ENCODE measurements around the gene INTS14. TPM values are rescaled to one million over a fixed set of nuclear protein-coding genes. Genes with fewer than 3 reads are reported as not detected.
"Not testable (repeated sequence)": the region's sequence is repeated elsewhere in the genome, so short reads cannot be mapped to it uniquely, and the experiment has no call there.

INTS14 gene
- total RNA-seq, 1 donor from 2014 or later, result 24.4 TPM

GRCh38 chr15:65551183-65551582 is 59.7 kb downstream of the INTS14 start:
- no peak overlapping the region for H3K4me3 ChIP-seq (ENCODE audit: insufficient read depth, low read depth, low read length)
- Mint-ChIP-seq H3K36me3 (ENCODE audit: low read depth, unreplicated experiment) (peaks cover 17% of the 10 kb centered on the region), H3K27me3 (ENCODE audit: low read depth, unreplicated experiment) (no peaks in the 10 kb centered on the region), H3K4me1 (ENCODE audit: low read depth, unreplicated experiment) (peaks cover 15% of the 10 kb centered on the region), H3K9me3 (ENCODE audit: unreplicated experiment) (no peaks in the 10 kb centered on the region), H3K27ac (ENCODE audit: unreplicated experiment) (peak overlapping the region; percentile 1), H3K4me3 (ENCODE audit: unreplicated experiment) (peak overlapping the region; percentile 5)
- peaks cover 7% of the 10 kb centered on the region for H3K4me1 ChIP-seq (ENCODE audit: insufficient read depth, low read length)
- H3K27me3 ChIP-seq (ENCODE audit: insufficient read depth, low read length), result no peaks in the 10 kb centered on the region
- peaks cover 51% of the 10 kb centered on the region for H3K79me2 ChIP-seq (ENCODE audit: insufficient read depth, low read length)
- no peaks in the 10 kb centered on the region for H3K9me3 ChIP-seq (ENCODE audit: insufficient read depth, low read depth, low read length)
- peaks cover 62% of the 10 kb centered on the region for H4K20me1 ChIP-seq (ENCODE audit: insufficient read depth, low read length)
- H3K4me2 ChIP-seq (ENCODE audit: low read length), result peak overlapping the region; percentile 47
- H3K27ac ChIP-seq (ENCODE audit: low read depth, low read length), result no peak overlapping the region
- FAIRE-seq (no peak), DNase-seq (ENCODE audit: low read depth) (no peak)
- H3K9ac ChIP-seq (ENCODE audit: low read length), result no peak overlapping the region
- TF ChIP-seq CTCF (IDR thresholded peaks at IDR 0.05; ENCODE audit: insufficient read depth, low read depth, low read length) (no peak), EZH2 (IDR thresholded peaks at IDR 0.05; ENCODE audit: insufficient read depth, low read length) (no peak)
- H3K36me3 ChIP-seq (ENCODE audit: insufficient read depth, low read length), result no peaks in the 10 kb centered on the region
- H2AFZ ChIP-seq (ENCODE audit: low read depth, low read length), result no peak overlapping the region

GRCh38 chr15:65550681-65551098 is 60.2 kb downstream of the INTS14 start:
- Mint-ChIP-seq H3K36me3 (ENCODE audit: low read depth, unreplicated experiment) (peaks cover 15% of the 10 kb centered on the region), H3K27ac (ENCODE audit: unreplicated experiment) (peak overlapping the region; percentile 75), H3K4me1 (ENCODE audit: low read depth, unreplicated experiment) (peaks cover 15% of the 10 kb centered on the region), H3K4me3 (ENCODE audit: unreplicated experiment) (peak overlapping the region; percentile 5), H3K9me3 (ENCODE audit: unreplicated experiment) (no peaks in the 10 kb centered on the region), H3K27me3 (ENCODE audit: low read depth, unreplicated experiment) (no peaks in the 10 kb centered on the region)
- H3K27ac ChIP-seq (ENCODE audit: low read depth, low read length), result no peak overlapping the region
- no peaks in the 10 kb centered on the region for H3K36me3 ChIP-seq (ENCODE audit: insufficient read depth, low read length)
- H3K9ac ChIP-seq (ENCODE audit: low read length), result no peak overlapping the region
- peak overlapping the region; percentile 47 for H3K4me2 ChIP-seq (ENCODE audit: low read length)
- no peaks in the 10 kb centered on the region for H3K27me3 ChIP-seq (ENCODE audit: insufficient read depth, low read length)
- peaks cover 67% of the 10 kb centered on the region for H4K20me1 ChIP-seq (ENCODE audit: insufficient read depth, low read length)
- no peak overlapping the region for H2AFZ ChIP-seq (ENCODE audit: low read depth, low read length)
- peaks cover 56% of the 10 kb centered on the region for H3K79me2 ChIP-seq (ENCODE audit: insufficient read depth, low read length)
- peaks cover 7% of the 10 kb centered on the region for H3K4me1 ChIP-seq (ENCODE audit: insufficient read depth, low read length)
- TF ChIP-seq EZH2 (IDR thresholded peaks at IDR 0.05; ENCODE audit: insufficient read depth, low read length), result no peak
- TF ChIP-seq CTCF (IDR thresholded peaks at IDR 0.05; ENCODE audit: insufficient read depth, low read depth, low read length), result no peak
- H3K9me3 ChIP-seq (ENCODE audit: insufficient read depth, low read depth, low read length), result no peaks in the 10 kb centered on the region
- FAIRE-seq, result no peak
- DNase-seq (ENCODE audit: low read depth), result peak; percentile 80
- no peak overlapping the region for H3K4me3 ChIP-seq (ENCODE audit: insufficient read depth, low read depth, low read length)

- not testable (repeated sequence) for H3K27me3 Mint-ChIP-seq (ENCODE audit: low read depth, unreplicated experiment); H3K4me1 ChIP-seq (ENCODE audit: insufficient read depth, low read length); FAIRE-seq; H3K27ac ChIP-seq (ENCODE audit: low read depth, low read length); H3K9ac ChIP-seq (ENCODE audit: low read length); H3K36me3 Mint-ChIP-seq (ENCODE audit: low read depth, unreplicated experiment); H3K27ac Mint-ChIP-seq (ENCODE audit: unreplicated experiment); H3K4me2 ChIP-seq (ENCODE audit: low read length); H3K4me3 ChIP-seq (ENCODE audit: insufficient read depth, low read depth, low read length); H2AFZ ChIP-seq (ENCODE audit: low read depth, low read length); H3K9me3 ChIP-seq (ENCODE audit: insufficient read depth, low read depth, low read length); DNase-seq (ENCODE audit: low read depth); H3K27me3 ChIP-seq (ENCODE audit: insufficient read depth, low read length); H3K4me3 Mint-ChIP-seq (ENCODE audit: unreplicated experiment); H3K36me3 ChIP-seq (ENCODE audit: insufficient read depth, low read length); H3K9me3 Mint-ChIP-seq (ENCODE audit: unreplicated experiment)
- H3K4me1 Mint-ChIP-seq (ENCODE audit: low read depth, unreplicated experiment), result peaks cover 15% of the 10 kb centered on the region
- peaks cover 65% of the 10 kb centered on the region for H3K79me2 ChIP-seq (ENCODE audit: insufficient read depth, low read length)
- peaks cover 59% of the 10 kb centered on the region for H4K20me1 ChIP-seq (ENCODE audit: insufficient read depth, low read length)
These were observed 61.6 kb downstream of the INTS14 start for GRCh38 chr15:65549288-65549687.
